HEK293 (cell line): ENCODE results near the gene SLC35B4.

Source experiments
- ZNF580 ChIP-seq: fragments of 450-650 bp; formaldehyde crosslinking; IDR thresholded peaks from 2 replicates; pipeline ENCODE4 v1.5.1; 2016; ENCODE audit warnings: missing biosample characterization, missing genetic modification characterization
- ZNF610 ChIP-seq: fragments of 450-650 bp; formaldehyde crosslinking; IDR thresholded peaks from 2 replicates; pipeline ENCODE4 v1.5.1; 2016; ENCODE audit warnings: missing biosample characterization, missing genetic modification characterization, borderline replicate concordance

DNA sequence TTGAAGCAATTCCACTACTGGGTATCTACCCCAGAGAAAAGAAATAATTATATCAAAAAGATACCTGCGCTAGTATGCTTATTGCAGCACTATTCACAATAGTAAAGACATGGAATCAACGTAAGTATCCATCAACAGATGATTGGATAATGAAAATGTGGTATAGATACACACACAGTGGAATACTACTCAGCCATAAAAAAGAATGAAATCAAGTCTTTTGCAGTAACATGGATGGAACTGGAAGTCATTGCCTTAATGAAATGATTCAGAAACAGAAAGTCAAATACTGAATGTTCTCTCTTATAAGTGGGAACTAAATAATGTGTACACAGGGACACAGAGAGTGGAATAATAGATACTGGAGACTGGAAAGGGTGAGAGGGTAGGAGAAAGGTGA lies 7.4 kb upstream of the SLC35B4 start:
- TF ChIP-seq ZNF610 (tag by site-specific recombination) (no peak), ZNF580 (tag by site-specific recombination) (no peak)
